ENCODE measurements around the gene PIAS1.

DNA sequence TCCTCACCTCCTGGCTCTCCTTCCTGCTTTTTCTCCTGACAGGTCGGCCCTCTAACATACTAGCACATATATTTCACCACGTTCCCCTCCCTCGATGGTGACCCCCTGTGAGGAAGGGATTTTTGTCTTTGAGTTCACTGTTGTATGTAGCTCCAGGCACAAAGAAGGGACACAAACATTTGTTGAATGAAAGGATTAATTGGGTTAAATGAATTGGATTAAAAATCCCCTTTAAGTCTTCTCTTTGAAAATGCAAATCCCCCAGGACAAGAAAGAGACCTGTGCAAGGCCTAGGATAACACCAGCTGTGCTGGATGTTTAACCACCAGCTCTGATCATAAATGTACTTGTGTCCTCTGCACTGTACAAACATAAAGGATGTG lies 147.8 kb downstream of the PIAS1 start:
- TF ChIP-seq, protein P1, sequence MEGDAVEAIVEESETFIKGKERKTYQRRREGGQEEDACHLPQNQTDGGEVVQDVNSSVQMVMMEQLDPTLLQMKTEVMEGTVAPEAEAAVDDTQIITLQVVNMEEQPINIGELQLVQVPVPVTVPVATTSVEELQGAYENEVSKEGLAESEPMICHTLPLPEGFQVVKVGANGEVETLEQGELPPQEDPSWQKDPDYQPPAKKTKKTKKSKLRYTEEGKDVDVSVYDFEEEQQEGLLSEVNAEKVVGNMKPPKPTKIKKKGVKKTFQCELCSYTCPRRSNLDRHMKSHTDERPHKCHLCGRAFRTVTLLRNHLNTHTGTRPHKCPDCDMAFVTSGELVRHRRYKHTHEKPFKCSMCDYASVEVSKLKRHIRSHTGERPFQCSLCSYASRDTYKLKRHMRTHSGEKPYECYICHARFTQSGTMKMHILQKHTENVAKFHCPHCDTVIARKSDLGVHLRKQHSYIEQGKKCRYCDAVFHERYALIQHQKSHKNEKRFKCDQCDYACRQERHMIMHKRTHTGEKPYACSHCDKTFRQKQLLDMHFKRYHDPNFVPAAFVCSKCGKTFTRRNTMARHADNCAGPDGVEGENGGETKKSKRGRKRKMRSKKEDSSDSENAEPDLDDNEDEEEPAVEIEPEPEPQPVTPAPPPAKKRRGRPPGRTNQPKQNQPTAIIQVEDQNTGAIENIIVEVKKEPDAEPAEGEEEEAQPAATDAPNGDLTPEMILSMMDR (IDR thresholded peaks at IDR 0.05), result no peak
- TF ChIP-seq POLR2A (IDR thresholded peaks at IDR 0.05), result no peak
